Mesendoderm (in vitro differentiated cells): ENCODE data around the gene LY6G5B.

Experiments used
- DNase-seq: peaks from one replicate; pipeline ENCODE4 v3.0.0; 2013
- H2AK5ac ChIP-seq: 2 replicates; pipeline ENCODE4 v1.6.1; 2013; ENCODE audit warnings: low read length, inconsistent platforms
- H2BK120ac ChIP-seq: 2 replicates; pipeline ENCODE4 v1.6.1; 2013; ENCODE audit warnings: low read depth, mild to moderate bottlenecking, low read length, moderate library complexity, mixed read lengths
- H2BK15ac ChIP-seq: replicated peaks from 2 replicates; pipeline ENCODE4 v1.6.1; 2013; ENCODE audit warnings: low read depth, mild to moderate bottlenecking, moderate library complexity
- H2BK5ac ChIP-seq: 2 replicates; pipeline ENCODE4 v1.6.1; 2013; ENCODE audit warnings: low read length, inconsistent platforms
- H3K18ac ChIP-seq: 2 replicates; pipeline ENCODE4 v1.6.1; 2013; ENCODE audit warnings: mild to moderate bottlenecking, low read length, mixed read lengths
- H3K23ac ChIP-seq: one replicate; pipeline ENCODE4 v1.6.1; 2013; ENCODE audit warnings: low read length
- H3K27ac ChIP-seq: 2 replicates; pipeline ENCODE4 v1.5.1; 2013; ENCODE audit warnings: low read depth, mild to moderate bottlenecking, inconsistent platforms, low read length, moderate library complexity
- H3K27me3 ChIP-seq: 2 replicates; pipeline ENCODE4 v1.6.1; 2013; ENCODE audit warnings: low read length, control low read depth, mild to moderate bottlenecking, inconsistent platforms; ENCODE audit not compliant: insufficient read depth, poor library complexity
- H3K36me3 ChIP-seq: 2 replicates; pipeline ENCODE4 v1.6.1; 2013; ENCODE audit warnings: low read length, inconsistent platforms; ENCODE audit not compliant: control insufficient read depth, insufficient read depth
- H3K4ac ChIP-seq: one replicate; pipeline ENCODE4 v1.6.1; 2013; ENCODE audit warnings: low read depth, mild to moderate bottlenecking, low read length, moderate library complexity
- H3K4me1 ChIP-seq: 2 replicates; pipeline ENCODE4 v1.6.1; 2013; ENCODE audit warnings: low read depth, low read length, inconsistent platforms; ENCODE audit not compliant: control insufficient read depth
- H3K4me2 ChIP-seq: 2 replicates; pipeline ENCODE4 v1.6.1; 2013; ENCODE audit warnings: low read length
- H3K4me3 ChIP-seq: 2 replicates; pipeline ENCODE4 v1.5.1; 2013; ENCODE audit warnings: mild to moderate bottlenecking, low read length
- H3K56ac ChIP-seq: one replicate; pipeline ENCODE4 v1.6.1; 2013; ENCODE audit warnings: low read length
- H3K79me1 ChIP-seq: 2 replicates; pipeline ENCODE4 v1.6.1; 2013; ENCODE audit warnings: low read length, inconsistent platforms
- H3K79me2 ChIP-seq: 2 replicates; pipeline ENCODE4 v1.6.1; 2013; ENCODE audit warnings: mild to moderate bottlenecking, low read length; ENCODE audit not compliant: control insufficient read depth, insufficient read depth
- H3K9ac ChIP-seq: 2 replicates; pipeline ENCODE4 v1.6.1; 2013; ENCODE audit warnings: low read length, inconsistent platforms
- H4K5ac ChIP-seq: one replicate; pipeline ENCODE4 v1.6.1; 2013; ENCODE audit warnings: low read length
- H4K8ac ChIP-seq: one replicate; pipeline ENCODE4 v1.6.1; 2013; ENCODE audit warnings: low read depth, mild to moderate bottlenecking, control low read depth, low read length, moderate library complexity
- WGBS: extraction: QIAGEN DNeasy Blood & Tissue Kit; methylation state at CpG from one replicate; pipeline ENCODE4 v1.1.7; 2013; ENCODE audit warnings: low lambda C conversion rate, missing lambda C conversion rate; ENCODE audit not compliant: insufficient coverage; ENCODE audit errors: extremely low coverage; 5-methylcytosine and 5-hydroxymethylcytosine counted together

Gene LY6G5B

GRCh38 chr6:31641370-31641769 lies 28.4 kb upstream of the LY6G5B start:
- Histone ChIP-seq H3K9ac (no peak overlapping the region), H2BK15ac (no peak overlapping the region), H2AK5ac (no peak overlapping the region), H3K23ac (no peak overlapping the region), H3K36me3 (peaks cover 38% of the 10 kb centered on the region), H3K4me3 (no peak overlapping the region), H4K5ac (no peak overlapping the region), H3K4me1 (no peaks in the 10 kb centered on the region), H3K4ac (no peak overlapping the region), H3K79me2 (no peaks in the 10 kb centered on the region), H3K27ac (no peak overlapping the region), H3K79me1 (peaks cover 2% of the 10 kb centered on the region), H2BK5ac (no peak overlapping the region), H3K4me2 (no peak overlapping the region), H3K18ac (no peak overlapping the region), H3K27me3 (no peaks in the 10 kb centered on the region), H2BK120ac (no peak overlapping the region), H3K56ac (no peak overlapping the region), H4K8ac (no peak overlapping the region)
- DNase-seq: no peak
- WGBS: no CpG with 5 or more reads among the region's 4 CpGs

- no peak for DNase-seq
- Histone ChIP-seq H3K27ac (no peak overlapping the region), H4K5ac (no peak overlapping the region), H3K23ac (no peak overlapping the region), H3K79me2 (no peaks in the 10 kb centered on the region), H3K4me1 (no peaks in the 10 kb centered on the region), H2BK5ac (no peak overlapping the region), H3K36me3 (peaks cover 27% of the 10 kb centered on the region), H2BK120ac (no peak overlapping the region), H2BK15ac (no peak overlapping the region), H3K4me2 (no peak overlapping the region), H3K9ac (no peak overlapping the region), H4K8ac (no peak overlapping the region), H3K18ac (no peak overlapping the region), H3K27me3 (no peaks in the 10 kb centered on the region), H2AK5ac (no peak overlapping the region), H3K56ac (no peak overlapping the region), H3K79me1 (peaks cover 2% of the 10 kb centered on the region), H3K4me3 (no peak overlapping the region), H3K4ac (no peak overlapping the region)
- WGBS: no CpG with 5 or more reads among the region's 6 CpGs
Observed at GRCh38 chr6:31642798-31643570, 26.8 kb upstream of the LY6G5B start.

GRCh38 chr6:31643818-31644454 lies 25.8 kb upstream of the LY6G5B start:
- no peak overlapping the region for H3K9ac ChIP-seq
- H3K36me3 ChIP-seq: peaks cover 30% of the 10 kb centered on the region
- H3K27me3 ChIP-seq: no peaks in the 10 kb centered on the region
- no CpG with 5 or more reads among the region's 17 CpGs for whole genome bisulfite sequencing
- H3K79me2 ChIP-seq: no peaks in the 10 kb centered on the region
- H4K8ac ChIP-seq: no peak overlapping the region
- H2BK15ac ChIP-seq: no peak overlapping the region
- no peak overlapping the region for H3K4me2 ChIP-seq
- no peak overlapping the region for H3K56ac ChIP-seq
- H2AK5ac ChIP-seq: no peak overlapping the region
- no peak overlapping the region for H2BK5ac ChIP-seq
- H3K23ac ChIP-seq: no peak overlapping the region
- H4K5ac ChIP-seq: no peak overlapping the region
- H3K4me1 ChIP-seq: no peaks in the 10 kb centered on the region
- H3K18ac ChIP-seq: no peak overlapping the region
- H3K4ac ChIP-seq: no peak overlapping the region
- H3K4me3 ChIP-seq: no peak overlapping the region
- H2BK120ac ChIP-seq: no peak overlapping the region
- H3K27ac ChIP-seq: no peak overlapping the region
- peaks cover 7% of the 10 kb centered on the region for H3K79me1 ChIP-seq
- no peak for DNase-seq

- DNase-seq: no peak
- H3K23ac ChIP-seq: no peak overlapping the region
- peaks cover 12% of the 10 kb centered on the region for H3K79me1 ChIP-seq
Observed at GRCh38 chr6:31645325-31645724, 24.5 kb upstream of the LY6G5B start.

GRCh38 chr6:31651602-31652191 lies 18.1 kb upstream of the LY6G5B start:
- no peak overlapping the region for H3K23ac ChIP-seq
- WGBS: no CpG with 5 or more reads among the region's 29 CpGs

More at GRCh38 chr6:31645325-31645724, 24.5 kb upstream of the LY6G5B start:
- Histone ChIP-seq H3K4me2 (no peak overlapping the region), H3K18ac (no peak overlapping the region), H3K27me3 (no peaks in the 10 kb centered on the region), H2AK5ac (no peak overlapping the region), H3K4me3 (no peak overlapping the region), H3K36me3 (peaks cover 24% of the 10 kb centered on the region), H3K4ac (no peak overlapping the region), H3K27ac (no peak overlapping the region), H2BK15ac (no peak overlapping the region), H3K9ac (no peak overlapping the region), H3K4me1 (no peaks in the 10 kb centered on the region), H4K8ac (no peak overlapping the region), H3K56ac (no peak overlapping the region), H2BK120ac (no peak overlapping the region), H4K5ac (no peak overlapping the region), H3K79me2 (peaks cover 5% of the 10 kb centered on the region), H2BK5ac (no peak overlapping the region)
- no CpG with 5 or more reads among the region's 9 CpGs for WGBS

More at GRCh38 chr6:31651602-31652191, 18.1 kb upstream of the LY6G5B start:
- no peak overlapping the region for H4K5ac ChIP-seq
- peak; percentile 96 for DNase-seq
- peaks cover 17% of the 10 kb centered on the region for H3K79me1 ChIP-seq
- no peaks in the 10 kb centered on the region for H3K27me3 ChIP-seq
- peak overlapping the region; percentile 63 for H2BK5ac ChIP-seq
- peak overlapping the region; percentile 90 for H3K4me2 ChIP-seq
- peak overlapping the region; percentile 25 for H3K4ac ChIP-seq
- peaks cover 3% of the 10 kb centered on the region for H3K4me1 ChIP-seq
- peaks cover 6% of the 10 kb centered on the region for H3K36me3 ChIP-seq
- H3K79me2 ChIP-seq: peaks cover 18% of the 10 kb centered on the region
- H2AK5ac ChIP-seq: no peak overlapping the region
- H3K4me3 ChIP-seq: peak overlapping the region; percentile 88
- H2BK120ac ChIP-seq: no peak overlapping the region
- H3K27ac ChIP-seq: peak overlapping the region; percentile 77
- no peak overlapping the region for H2BK15ac ChIP-seq
- peak overlapping the region; percentile 98 for H3K56ac ChIP-seq
- H3K9ac ChIP-seq: peak overlapping the region; percentile 95
- H3K18ac ChIP-seq: no peak overlapping the region
- no peak overlapping the region for H4K8ac ChIP-seq
